Right ventricle myocardium inferior (tissue), 1 donor: ENCODE measurements around the gene CRKL. TPM values are rescaled to one million over a fixed set of nuclear protein-coding genes. Genes with fewer than 3 reads are reported as not detected.

Experiments used
- ATAC-seq: fragments of 200-7000 bp; cut with Tn5 transposase; one replicate; pipeline ENCODE4 v1.9.1; 2020; ENCODE audit warnings: mild to moderate bottlenecking, moderate library complexity
- DNase-seq: peaks from one replicate; pipeline ENCODE4 v3.0.0; 2021; ENCODE audit errors: missing footprints
- intact Hi-C: fragments of 100-400 bp; cut with DNase I; formaldehyde crosslinking; loops from one replicate; pipeline ENCODE4 v1.11.0; 2022
- total RNA-seq: library from RNA; stranded (reverse); fragmentation: NEBNext Ultra II Directional; extraction: Animal tissue kit (Norgen Biotek cat#: 25700); gene quantifications from one replicate; pipeline ENCODE4 v1.2.1, GENCODE V29; 2021
- donor health status: DM: no; HTN: yes; CAD: no; lungs with severe emphysema.

The CRKL gene
- total RNA-seq, 1 donor from 2014 or later: 52.6 TPM

GRCh38 chr22:20988573-20989322 is 71.5 kb downstream of the CRKL start:
- ATAC-seq (no peak), DNase-seq (no peak)
- intact Hi-C loops: no loop called here

GRCh38 chr22:20989323-20990138 is 72.3 kb downstream of the CRKL start:
- DNase-seq (no peak), ATAC-seq (no peak)
- intact Hi-C loops: no loop called here

GRCh38 chr22:20990184-20991180 is 73.3 kb downstream of the CRKL start:
- ATAC-seq (no peak), DNase-seq (no peak)
- intact Hi-C loops: no loop called here

- ATAC-seq (no peak), DNase-seq (no peak)
Measured at GRCh38 chr22:20991252-20992055, 74.2 kb downstream of the CRKL start.

GRCh38 chr22:20992056-20992442 is 74.8 kb downstream of the CRKL start:
- ATAC-seq: no peak
- intact Hi-C loops: no loop called here
- DNase-seq: peak; percentile 44

More at GRCh38 chr22:20991252-20992055, 74.2 kb downstream of the CRKL start:
- intact Hi-C loops: no loop called here

- DNase-seq (peak; percentile 48), ATAC-seq (no peak)
- intact Hi-C loops: no loop called here
Measured at GRCh38 chr22:20992456-20993303, 75.5 kb downstream of the CRKL start.

GRCh38 chr22:20993304-20994127 is 76.3 kb downstream of the CRKL start:
- intact Hi-C loops: no loop called here
- DNase-seq: peak; percentile 26
- ATAC-seq: no peak

DNA sequence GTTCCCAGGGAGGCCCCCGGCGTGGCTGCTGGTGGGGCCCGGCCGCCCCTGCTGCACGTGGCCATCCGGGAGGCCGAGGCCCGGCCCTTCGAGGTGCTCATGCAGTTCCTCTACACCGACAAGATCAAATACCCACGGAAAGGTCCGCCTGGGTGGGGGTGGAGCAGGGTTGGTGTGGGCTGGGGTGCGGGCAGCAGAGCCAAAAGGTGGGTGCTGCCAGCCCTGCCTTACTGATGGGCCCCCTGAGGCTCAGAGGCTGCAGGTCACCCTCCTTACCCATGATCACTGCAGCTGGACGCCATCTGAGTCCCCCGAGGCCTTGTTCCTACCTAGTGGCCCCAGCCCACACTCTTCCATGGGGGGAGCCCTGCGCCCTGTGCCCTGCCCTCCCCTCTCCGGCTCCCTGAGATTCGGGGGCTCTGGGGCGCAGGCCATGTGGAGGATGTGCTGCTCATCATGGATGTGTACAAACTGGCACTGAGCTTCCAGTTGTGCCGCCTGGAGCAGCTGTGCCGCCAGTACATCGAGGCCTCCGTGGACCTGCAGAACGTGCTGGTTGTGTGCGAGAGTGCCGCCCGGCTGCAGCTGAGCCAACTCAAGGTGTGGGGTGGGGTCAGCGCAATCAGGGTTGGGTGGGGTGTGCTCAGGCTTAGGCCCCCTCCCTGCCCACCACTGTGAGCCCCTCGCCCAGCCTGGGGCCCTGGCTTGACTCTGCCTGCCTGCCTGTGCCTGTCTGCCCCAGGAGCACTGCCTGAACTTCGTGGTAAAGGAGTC is 77.1 kb downstream of the CRKL start:
- DNase-seq: no peak
- intact Hi-C loops: no loop called here
- no peak for ATAC-seq

- DNase-seq (no peak), ATAC-seq (no peak)
- intact Hi-C loops: no loop called here
Measured at GRCh38 chr22:20994902-20995241, 77.7 kb downstream of the CRKL start.

DNA sequence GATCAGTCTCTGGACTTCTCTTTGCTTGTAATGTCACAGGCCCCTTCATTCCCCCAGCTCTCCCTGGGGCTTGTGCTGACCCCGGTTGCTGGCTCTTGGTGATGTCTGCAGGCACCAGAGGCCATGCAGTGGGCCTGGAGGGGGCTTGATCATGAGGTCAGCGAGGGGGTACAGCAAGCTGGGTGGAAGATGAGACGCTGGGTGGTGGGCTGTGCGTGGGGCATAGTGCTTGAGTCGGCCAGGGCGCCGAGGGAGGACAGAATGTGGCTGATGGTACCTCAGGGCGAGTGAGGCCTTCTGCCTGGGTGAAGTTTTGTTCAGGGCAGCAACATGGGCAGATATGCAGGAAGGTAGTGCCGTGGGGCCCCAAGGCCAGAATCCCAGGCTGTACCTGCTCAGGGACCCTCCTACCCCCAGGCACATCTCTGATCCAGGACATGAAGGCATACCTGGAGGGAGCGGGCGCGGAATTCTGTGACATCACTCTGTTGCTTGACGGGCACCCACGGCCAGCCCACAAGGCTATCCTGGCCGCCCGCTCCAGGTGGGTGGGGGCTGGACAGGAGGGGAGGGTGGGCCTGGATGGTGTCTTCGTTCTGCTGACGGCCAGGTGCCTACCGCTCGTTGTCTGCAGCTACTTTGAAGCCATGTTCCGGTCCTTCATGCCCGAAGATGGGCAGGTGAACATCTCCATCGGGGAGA is 78.3 kb downstream of the CRKL start:
- intact Hi-C loops: no loop called here
- DNase-seq (no peak), ATAC-seq (no peak)

GRCh38 chr22:20996031-20996410 is 78.8 kb downstream of the CRKL start:
- no peak for ATAC-seq
- intact Hi-C loops: no loop called here
- DNase-seq: no peak

- ATAC-seq (no peak), DNase-seq (no peak)
- intact Hi-C loops: no loop called here
Measured at GRCh38 chr22:20996598-20997535, 79.7 kb downstream of the CRKL start.

- DNase-seq (no peak), ATAC-seq (no peak)
- intact Hi-C loops: no loop called here
Measured at GRCh38 chr22:20997536-20998257, 80.5 kb downstream of the CRKL start.
